A549 (cell line): ENCODE results near the gene USP20. TPM values are rescaled to one million over a fixed set of nuclear protein-coding genes. Genes with fewer than 3 reads are reported as not detected.

Source experiments
- ATAC-seq, 2 experiments: fragments of 200-7000 bp in 1 of 2; fragments of >200 bp in 1 of 2; cut with Nextera tagmentation in 1 of 2; cut with Tn5 transposase in 1 of 2; 3 replicates each; pipeline versions ENCODE4 v1.8.0 to v1.9.1; 2018 to 2020; ENCODE audit warnings: mild to moderate bottlenecking in 1 of 2, moderate library complexity in 1 of 2
- CTCF ChIA-PET: fragments of 300-600 bp; sonication (Branson Sonifier 250); formaldehyde crosslinking; extraction: SDS; loops from one replicate; lab custom pipeline; 2021; ENCODE audit warnings: antibody characterized with exemption, inconsistent platforms; lab: Yijun Ruan, JAX
- POLR2A ChIA-PET: fragments of 350-600 bp; formaldehyde crosslinking; extraction: SDS; loops from one replicate; lab custom pipeline; 2021; ENCODE audit warnings: antibody characterized with exemption, inconsistent platforms; lab: Yijun Ruan, JAX
- DNase-seq, 2 experiments: peaks; one replicate each; pipeline versions ENCODE4 v3.0.0 to v3.0.0-alpha.2; 2011 to 2016; ENCODE audit warnings: low read depth in 1 of 2, low spot score in 1 of 2
- FAIRE-seq: peaks from 2 replicates; lab custom pipeline; 2011; peaks lifted over from hg19 to GRCh38; lab: Jason Lieb, UNC
- H3K27ac ChIP-seq, 2 experiments: fragments of >200 bp; sonication (Bioruptor Twin); formaldehyde crosslinking; 3 replicates each; pipeline ENCODE4 v1.5.1; 2016 to 2017
- H3K4me1 ChIP-seq: fragments of >200 bp; sonication (Bioruptor Twin); formaldehyde crosslinking; 3 replicates; pipeline ENCODE4 v1.6.1; 2016
- H3K4me2 ChIP-seq: fragments of >200 bp; sonication (Bioruptor Twin); formaldehyde crosslinking; 3 replicates; pipeline ENCODE4 v1.6.1; 2016
- H3K4me3 ChIP-seq: fragments of >200 bp; sonication (Bioruptor Twin); formaldehyde crosslinking; 3 replicates; pipeline ENCODE4 v1.5.1; 2016
- H3K9me3 ChIP-seq: fragments of >200 bp; sonication (Bioruptor Twin); formaldehyde crosslinking; 3 replicates; pipeline ENCODE4 v1.6.1; 2016
- CBX2 ChIP-seq: fragments of 200-600 bp; sonication (generic); IDR thresholded peaks from 2 replicates; pipeline ENCODE4 v1.6.1; 2016; ENCODE audit warnings: low read depth, mild to moderate bottlenecking, borderline replicate concordance
- CBX8 ChIP-seq: fragments of 200-600 bp; sonication (generic); IDR thresholded peaks from 2 replicates; pipeline ENCODE4 v1.6.1; 2016
- CHD2 ChIP-seq: fragments of 150-350 bp; IDR thresholded peaks from 2 replicates; pipeline ENCODE4 v1.6.1; 2014; ENCODE audit warnings: low read length; ENCODE audit not compliant: partially characterized antibody
- CTCF ChIP-seq: fragments of >200 bp; sonication (Bioruptor Twin); formaldehyde crosslinking; IDR thresholded peaks from 3 replicates; pipeline ENCODE4 v1.5.1; 2016
- EHMT2 ChIP-seq: fragments of 200-600 bp; sonication (generic); IDR thresholded peaks from 2 replicates; pipeline ENCODE4 v1.6.1; 2016; ENCODE audit warnings: antibody characterized with exemption, low read depth, mild to moderate bottlenecking, moderate library complexity
- FOSB ChIP-seq: fragments of 250-450 bp; sonication (Bioruptor Pico); IDR thresholded peaks from 2 replicates; pipeline ENCODE4 v1.5.0; 2020; ENCODE audit warnings: mild to moderate bottlenecking, moderate library complexity
- FOSL2 ChIP-seq, 2 experiments: fragments of 450-650 bp in 1 of 2; fragments of >200 bp in 1 of 2; sonication (Bioruptor Twin) in 1 of 2; formaldehyde crosslinking; IDR thresholded peaks; 2 replicates each; pipeline versions ENCODE4 v1.5.0 to v1.6.1; 2016 to 2020; ENCODE audit warnings: mild to moderate bottlenecking in 1 of 2, moderate library complexity in 1 of 2
- GATA3 ChIP-seq: IDR thresholded peaks from 2 replicates; pipeline ENCODE4 v1.6.1; 2012; ENCODE audit warnings: borderline replicate concordance
- HEYL ChIP-seq: fragments of 250-450 bp; sonication (Bioruptor Pico); IDR thresholded peaks from 2 replicates; pipeline ENCODE4 v1.8.0; 2021; ENCODE audit warnings: mild to moderate bottlenecking, moderate library complexity
- HOXB13 ChIP-seq: fragments of 250-450 bp; sonication (Bioruptor Pico); IDR thresholded peaks from 2 replicates; pipeline ENCODE4 v1.5.0; 2020; ENCODE audit warnings: low read depth, mild to moderate bottlenecking, moderate library complexity
- KDM1A ChIP-seq: fragments of 200-600 bp; sonication (generic); IDR thresholded peaks from 2 replicates; pipeline ENCODE4 v1.6.1; 2016; ENCODE audit warnings: low read depth, mild to moderate bottlenecking
- MAFK ChIP-seq: fragments of 450-650 bp; IDR thresholded peaks from 2 replicates; pipeline ENCODE4 v1.6.1; 2014; ENCODE audit not compliant: partially characterized antibody
- NR3C1 ChIP-seq: fragments of >200 bp; sonication (Bioruptor Twin); formaldehyde crosslinking; IDR thresholded peaks from 3 replicates; pipeline ENCODE4 v1.6.1; 2017
- PBX3 ChIP-seq: IDR thresholded peaks from 2 replicates; pipeline ENCODE4 v1.6.1; 2012
- PHF8 ChIP-seq: fragments of 200-600 bp; sonication (generic); IDR thresholded peaks from 2 replicates; pipeline ENCODE4 v1.6.1; 2016; ENCODE audit warnings: low read depth, mild to moderate bottlenecking, antibody characterized with exemption, moderate library complexity, borderline replicate concordance
- RFX5 ChIP-seq: fragments of 450-650 bp; IDR thresholded peaks from 2 replicates; pipeline ENCODE4 v1.7.1; 2014; ENCODE audit warnings: antibody characterized with exemption, mild to moderate bottlenecking, moderate library complexity
- TP53 ChIP-seq: fragments of 250-450 bp; sonication (Bioruptor Pico); IDR thresholded peaks from 2 replicates; pipeline ENCODE4 v1.5.0; 2021; ENCODE audit warnings: mild to moderate bottlenecking, moderate library complexity
- WGBS: methylation state at CpG from one replicate; pipeline ENCODE4 v1.1.6; 2017; ENCODE audit errors: missing lambda C conversion rate; 5-methylcytosine and 5-hydroxymethylcytosine counted together
- polyA plus RNA-seq, 4 experiments: library from polyadenylated mRNA; depleted of rRNA in 3 of 4; stranded (reverse); fragments of >200 nt; fragmentation: RNase III in 1 of 4; extraction: RNeasy Plus Mini Kit Qiagen cat#74134 plus additional on column Dnase treatment in 1 of 4; gene quantifications; 2 replicates in 3 of 4; 3 replicates in 1 of 4; pipeline ENCODE4 v1.2.3, GENCODE V29; 2011 to 2017
- TF ChIP-seq, protein P1 (sequence below): fragments of >200 bp; sonication (Bioruptor Twin); formaldehyde crosslinking; IDR thresholded peaks from 2 replicates; pipeline ENCODE4 v1.6.1; 2016

Gene USP20
- polyA plus RNA-seq, 2 of the 4 experiments (the other 2 are of a cell fraction) = 3.9 to 5.0 TPM

DNA sequence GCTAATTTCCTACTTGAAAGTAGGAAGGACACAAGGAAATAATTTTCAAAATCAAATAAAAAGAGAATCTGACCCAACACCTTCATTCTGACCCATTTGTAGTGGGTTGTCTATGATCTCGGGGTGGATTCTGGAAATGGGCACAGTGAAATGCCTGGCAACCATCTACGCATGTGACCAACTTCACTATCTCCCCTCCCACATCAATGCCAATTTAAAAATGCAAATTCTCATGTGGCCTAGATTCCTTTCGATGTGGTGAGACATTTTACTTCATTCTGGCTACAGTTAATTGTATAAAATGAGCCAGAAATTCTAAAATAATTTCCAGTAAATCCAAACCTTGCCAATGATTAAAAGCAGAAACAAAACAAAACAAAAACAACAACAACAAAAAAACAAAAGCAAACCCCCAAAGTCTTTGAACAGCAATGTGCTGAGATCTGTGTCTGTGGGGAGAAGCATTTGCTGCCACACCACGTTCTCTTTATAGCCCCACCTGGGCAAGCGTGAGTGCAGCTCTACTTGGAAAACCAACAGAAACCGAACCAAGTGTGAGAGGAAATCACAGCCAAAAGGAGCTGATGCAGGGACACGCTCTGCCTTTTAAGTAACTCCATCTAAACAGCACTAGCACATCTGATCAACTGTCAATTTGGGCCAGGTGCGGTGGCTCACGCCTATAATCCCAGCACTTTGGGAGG, 59.0 kb downstream of the USP20 start:
- Histone ChIP-seq H3K9me3 (no peaks in the 10 kb centered on the region), H3K4me2 (no peak overlapping the region), H3K4me1 (no peaks in the 10 kb centered on the region), H3K4me3 (no peak overlapping the region), H3K27ac (no peak overlapping the region)
- WGBS = 94% methylated on average over 9 of the region's 9 CpGs
- ChIA-PET CTCF (interaction anchor here (1.5 kb wide), 1 partner anchor 9 kb away, joined by 4 read pairs; no protein-coding TSS in a partner anchor), POLR2A (no interaction called here)
- ATAC-seq = no peak
- TF ChIP-seq KDM1A = no peak
- TF ChIP-seq PHF8 = no peak
- TF ChIP-seq HEYL (CRISPR knock-in tag) = no peak
- TF ChIP-seq MAFK = no peak
- TF ChIP-seq HOXB13 (CRISPR knock-in tag) = no peak
- TF ChIP-seq NR3C1 = no peak
- TF ChIP-seq FOSL2 (IDR thresholded peaks at IDR 0.05) = no peak
- TF ChIP-seq FOSL2 (CRISPR knock-in tag; IDR thresholded peaks at IDR 0.05) = no peak
- no peak for DNase-seq
- no peak for FAIRE-seq

- no peak for DNase-seq
- CTCF ChIA-PET = interaction anchor here (0.8 to 1.5 kb wide), 2 partner anchors 9 to 10 kb away, joined by 3 to 4 read pairs; no protein-coding TSS in a partner anchor
- no peaks in the 10 kb centered on the region for H3K9me3 ChIP-seq
- POLR2A ChIA-PET = no interaction called here
- WGBS = 95% methylated on average over 17 of the region's 17 CpGs
- H3K4me2 ChIP-seq = no peak overlapping the region
- TF ChIP-seq GATA3 (no peak), CBX8 (no peak), CHD2 (no peak), EHMT2 (no peak), PBX3 (no peak), RFX5 (no peak), TP53 (CRISPR knock-in tag) (no peak)
- TF ChIP-seq, protein P1, sequence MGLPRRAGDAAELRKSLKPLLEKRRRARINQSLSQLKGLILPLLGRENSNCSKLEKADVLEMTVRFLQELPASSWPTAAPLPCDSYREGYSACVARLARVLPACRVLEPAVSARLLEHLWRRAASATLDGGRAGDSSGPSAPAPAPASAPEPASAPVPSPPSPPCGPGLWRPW = no peak
- TF ChIP-seq, all 56 proteins: peak for 0
- H3K4me1 ChIP-seq = no peaks in the 10 kb centered on the region
- no peak overlapping the region for H3K27ac ChIP-seq
- no peak for ATAC-seq
- no peak for FAIRE-seq
- no peak overlapping the region for H3K4me3 ChIP-seq
Observed at GRCh38 chr9:129895376-129896268, 60.4 kb downstream of the USP20 start.

GRCh38 chr9:129897263-129897662, 62.0 kb downstream of the USP20 start:
- H3K4me2 ChIP-seq = no peak overlapping the region
- ATAC-seq = no peak
- H3K4me3 ChIP-seq = no peak overlapping the region
- H3K4me1 ChIP-seq = no peaks in the 10 kb centered on the region
- H3K9me3 ChIP-seq = no peaks in the 10 kb centered on the region
- no peak for FAIRE-seq
- DNase-seq = no peak
- H3K27ac ChIP-seq = no peak overlapping the region
- CTCF ChIA-PET = interaction anchor here (0.5 to 1.1 kb wide), 2 partner anchors 12 to 173 kb away, joined by 3 to 4 read pairs; no protein-coding TSS in a partner anchor
- WGBS = 79% methylated on average over 6 of the region's 6 CpGs
- POLR2A ChIA-PET = no interaction called here
- TF ChIP-seq CBX2 (no peak), CTCF (no peak), FOSB (CRISPR knock-in tag) (no peak)
